ENCODE results near the gene KCTD12.

KCTD12 gene

GRCh38 chr13:76865996-76866503 lies 20.2 kb downstream of the KCTD12 start:
- no peak overlapping the region for H3K4me2 ChIP-seq (ENCODE audit: low read depth, low read length)
- no peak for DNase-seq

GRCh38 chr13:76865109-76865508 lies 21.1 kb downstream of the KCTD12 start:
- Histone ChIP-seq H3K4me1 (ENCODE audit: low read length) (no peaks in the 10 kb centered on the region), H3K27me3 (replicated peaks; ENCODE audit: insufficient read depth, low read length) (no peaks in the 10 kb centered on the region), H2AFZ (ENCODE audit: low read length) (no peak overlapping the region), H3K4me2 (ENCODE audit: low read depth, low read length) (no peak overlapping the region), H3K9ac (ENCODE audit: low read length) (no peak overlapping the region), H3K79me2 (ENCODE audit: low read length) (no peaks in the 10 kb centered on the region), H3K9me3 (replicated peaks; ENCODE audit: insufficient read depth, low read length) (no peaks in the 10 kb centered on the region), H4K20me1 (ENCODE audit: insufficient read depth, low read length) (no peaks in the 10 kb centered on the region), H3F3A (ENCODE audit: insufficient read depth, low read length) (no peaks in the 10 kb centered on the region), H3K9me2 (replicated peaks; ENCODE audit: insufficient read depth, low read length) (no peaks in the 10 kb centered on the region), H3K36me3 (replicated peaks; ENCODE audit: insufficient read depth, low read length) (no peaks in the 10 kb centered on the region), H3K27ac (ENCODE audit: low read length) (no peak overlapping the region), H3K4me3 (ENCODE audit: low read length) (no peak overlapping the region)
- no peak for TF ChIP-seq CTCF (IDR thresholded peaks at IDR 0.05; ENCODE audit: low read length)
- TF ChIP-seq EZH2 (optimal IDR thresholded peaks at IDR 0.05; ENCODE audit: low read depth, low read length): no peak
- no peak for TF ChIP-seq EZH2phosphoT487 (IDR thresholded peaks at IDR 0.05; ENCODE audit: low read length)
- no peak for DNase-seq

More at GRCh38 chr13:76865996-76866503, 20.2 kb downstream of the KCTD12 start:
- Histone ChIP-seq H3K4me1 (ENCODE audit: low read length) (no peaks in the 10 kb centered on the region), H3K36me3 (replicated peaks; ENCODE audit: insufficient read depth, low read length) (no peaks in the 10 kb centered on the region), H2AFZ (ENCODE audit: low read length) (no peak overlapping the region), H4K20me1 (ENCODE audit: insufficient read depth, low read length) (no peaks in the 10 kb centered on the region), H3K4me3 (ENCODE audit: low read length) (no peak overlapping the region), H3K9me3 (replicated peaks; ENCODE audit: insufficient read depth, low read length) (no peaks in the 10 kb centered on the region), H3K79me2 (ENCODE audit: low read length) (no peaks in the 10 kb centered on the region), H3K27ac (ENCODE audit: low read length) (no peak overlapping the region), H3K9me2 (replicated peaks; ENCODE audit: insufficient read depth, low read length) (no peaks in the 10 kb centered on the region), H3K27me3 (replicated peaks; ENCODE audit: insufficient read depth, low read length) (no peaks in the 10 kb centered on the region), H3F3A (ENCODE audit: insufficient read depth, low read length) (no peaks in the 10 kb centered on the region), H3K9ac (ENCODE audit: low read length) (no peak overlapping the region)
- TF ChIP-seq EZH2phosphoT487 (IDR thresholded peaks at IDR 0.05; ENCODE audit: low read length): no peak
- TF ChIP-seq CTCF (IDR thresholded peaks at IDR 0.05; ENCODE audit: low read length): no peak
- TF ChIP-seq EZH2 (optimal IDR thresholded peaks at IDR 0.05; ENCODE audit: low read depth, low read length): no peak

GRCh38 chr13:76864259-76864658 lies 21.9 kb downstream of the KCTD12 start:
- no peak for TF ChIP-seq EZH2 (optimal IDR thresholded peaks at IDR 0.05; ENCODE audit: low read depth, low read length)
- TF ChIP-seq CTCF (IDR thresholded peaks at IDR 0.05; ENCODE audit: low read length): no peak
- TF ChIP-seq EZH2phosphoT487 (IDR thresholded peaks at IDR 0.05; ENCODE audit: low read length): no peak
- no peaks in the 10 kb centered on the region for H3K9me3 ChIP-seq (replicated peaks; ENCODE audit: insufficient read depth, low read length)
- H4K20me1 ChIP-seq (ENCODE audit: insufficient read depth, low read length): no peaks in the 10 kb centered on the region
- no peaks in the 10 kb centered on the region for H3K36me3 ChIP-seq (replicated peaks; ENCODE audit: insufficient read depth, low read length)
- no peaks in the 10 kb centered on the region for H3K27me3 ChIP-seq (replicated peaks; ENCODE audit: insufficient read depth, low read length)
- no peaks in the 10 kb centered on the region for H3K4me1 ChIP-seq (ENCODE audit: low read length)
- H3K9me2 ChIP-seq (replicated peaks; ENCODE audit: insufficient read depth, low read length): no peaks in the 10 kb centered on the region
- H3K27ac ChIP-seq (ENCODE audit: low read length): no peak overlapping the region
- no peak overlapping the region for H3K9ac ChIP-seq (ENCODE audit: low read length)
- no peak overlapping the region for H3K4me2 ChIP-seq (ENCODE audit: low read depth, low read length)
- H3K79me2 ChIP-seq (ENCODE audit: low read length): no peaks in the 10 kb centered on the region
- no peak for DNase-seq
- no peak overlapping the region for H2AFZ ChIP-seq (ENCODE audit: low read length)
- H3K4me3 ChIP-seq (ENCODE audit: low read length): no peak overlapping the region
- H3F3A ChIP-seq (ENCODE audit: insufficient read depth, low read length): no peaks in the 10 kb centered on the region
